ENCODE results near the gene CCDC127.

DNA sequence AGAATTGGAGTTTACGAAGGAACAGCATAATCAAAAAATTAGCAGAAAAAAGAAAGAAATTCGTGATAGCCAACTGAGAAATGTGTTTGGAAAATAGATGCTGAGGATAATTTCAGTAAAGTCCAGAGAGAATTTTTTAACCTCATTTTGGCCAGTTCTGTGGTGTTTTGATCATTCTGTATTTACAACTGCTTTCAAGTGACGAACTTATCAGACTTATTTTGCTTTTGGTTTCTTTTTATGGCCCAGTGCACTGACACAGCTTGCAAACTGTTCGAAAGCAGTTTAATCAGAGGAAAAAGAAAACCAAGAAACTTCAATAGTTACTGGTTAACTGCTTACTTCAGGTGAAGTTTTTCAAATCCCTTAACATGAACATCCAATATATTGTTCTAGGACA, 2.0 kb upstream of the CCDC127 start:
- no peak for TF ChIP-seq YY1 (IDR thresholded peaks at IDR 0.05; ENCODE audit: insufficient read depth, insufficient read length)
- TF ChIP-seq ZNF274 (IDR thresholded peaks at IDR 0.05; ENCODE audit: low read depth, low read length) = no peak
- TF ChIP-seq SUZ12 (IDR thresholded peaks at IDR 0.05; ENCODE audit: extremely low read depth, insufficient read depth, insufficient read length) = no peak
